HepG2 (cell line): ENCODE results near the gene CDK9. TPM values are rescaled to one million over a fixed set of nuclear protein-coding genes. Genes with fewer than 3 reads are reported as not detected.

Experiments used
- HOXA7 ChIP-seq: sonication (generic); formaldehyde crosslinking; IDR thresholded peaks from 2 replicates; pipeline ENCODE4 v1.8.1; 2022; ENCODE audit warnings: mild to moderate bottlenecking, missing genetic modification reagents, moderate library complexity
- KDM2A ChIP-seq: sonication (generic); formaldehyde crosslinking; IDR thresholded peaks from 2 replicates; pipeline ENCODE4 v1.4.0; 2020; ENCODE audit warnings: low read depth, missing genetic modification reagents, borderline replicate concordance
- MIER3 ChIP-seq: IDR thresholded peaks from 2 replicates; pipeline ENCODE4 v1.6.1; 2016; ENCODE audit warnings: missing compliant biosample characterization, borderline replicate concordance
- POLR2A ChIP-seq, 2 experiments: IDR thresholded peaks; 2 replicates each; pipeline ENCODE4 v1.6.1; 2011; ENCODE audit warnings: low read depth in 2 of 2, low read length in 2 of 2, mild to moderate bottlenecking in 1 of 2, moderate library complexity in 1 of 2; ENCODE audit not compliant: insufficient read depth in 1 of 2
- POLR2AphosphoS2 ChIP-seq: IDR thresholded peaks from 2 replicates; pipeline ENCODE4 v1.6.1; 2011; ENCODE audit warnings: low read depth, low read length, improper control_type of control experiment
- POLR2AphosphoS5 ChIP-seq: IDR thresholded peaks from 2 replicates; pipeline ENCODE4 v1.6.1; 2012; ENCODE audit warnings: low read depth, low read length
- RARA ChIP-seq: IDR thresholded peaks from 2 replicates; pipeline ENCODE4 v1.6.1; 2016; ENCODE audit warnings: missing genetic modification reagents, missing compliant biosample characterization
- RELA ChIP-seq: sonication (generic); formaldehyde crosslinking; IDR thresholded peaks from 2 replicates; pipeline ENCODE4 v1.4.0; 2020; ENCODE audit warnings: missing genetic modification reagents
- RFXANK ChIP-seq: IDR thresholded peaks from 2 replicates; pipeline ENCODE4 v1.6.1; 2016
- SIX4 ChIP-seq: sonication (generic); formaldehyde crosslinking; IDR thresholded peaks from 2 replicates; pipeline ENCODE4 v1.4.0; 2020; ENCODE audit warnings: missing genetic modification reagents
- SKI ChIP-seq: fragments of 450-650 bp; IDR thresholded peaks from one replicate; pipeline ENCODE4 v1.6.1; 2018; ENCODE audit warnings: mild to moderate bottlenecking; ENCODE audit not compliant: partially characterized antibody
- SUZ12 ChIP-seq: fragments of 150-350 bp; IDR thresholded peaks from 2 replicates; pipeline ENCODE4 v1.6.1; 2014; ENCODE audit warnings: low read depth, low read length
- ZFY ChIP-seq: sonication (generic); formaldehyde crosslinking; IDR thresholded peaks from 2 replicates; pipeline ENCODE4 v1.4.0; 2020; ENCODE audit warnings: missing genetic modification reagents
- ZKSCAN1 ChIP-seq: fragments of 150-350 bp; IDR thresholded peaks from 2 replicates; pipeline ENCODE4 v1.6.1; 2014; ENCODE audit warnings: low read length
- ZNF205 ChIP-seq: IDR thresholded peaks from 2 replicates; pipeline ENCODE4 v1.6.1; 2018; ENCODE audit warnings: missing biosample characterization, missing genetic modification reagents
- ZNF230 ChIP-seq: sonication (generic); formaldehyde crosslinking; IDR thresholded peaks from 2 replicates; pipeline ENCODE4 v1.4.0; 2020; ENCODE audit warnings: mild to moderate bottlenecking, missing genetic modification reagents
- ZNF234 ChIP-seq: sonication (generic); formaldehyde crosslinking; conservative IDR thresholded peaks from 2 replicates; pipeline ENCODE4 v1.5.1; 2020; ENCODE audit warnings: mild to moderate bottlenecking, missing genetic modification reagents
- ZNF446 ChIP-seq: sonication (generic); formaldehyde crosslinking; IDR thresholded peaks from 2 replicates; pipeline ENCODE4 v1.5.0; 2020; ENCODE audit warnings: mild to moderate bottlenecking, missing genetic modification reagents
- ZSCAN12 ChIP-seq: sonication (generic); formaldehyde crosslinking; IDR thresholded peaks from 2 replicates; pipeline ENCODE4 v1.9.0; 2021; ENCODE audit warnings: mild to moderate bottlenecking, missing genetic modification reagents
- polyA plus RNA-seq, 8 experiments: library from polyadenylated mRNA; depleted of rRNA in 3 of 8; stranded (reverse) in 7 of 8; unstranded in 1 of 8; fragments of >200 nt; fragmentation: Illumina TruSeq in 4 of 8; extraction: Trizol in 4 of 8; gene quantifications; 2 replicates each; pipeline versions ENCODE4 v1.2.1 to v1.2.3, GENCODE V29; 2011 to 2016; ENCODE audit warnings: low read depth in 4 of 8, missing spikeins in 1 of 8, mixed read lengths in 1 of 8; ENCODE audit not compliant: insufficient read depth in 1 of 8
- total RNA-seq, 5 experiments: library from RNA; depleted of rRNA; stranded (reverse); fragments of >200 nt; fragmentation: Illumina TruSeq; extraction: Trizol; gene quantifications; 2 replicates each; pipeline ENCODE4 v1.2.3, GENCODE V29; 2016; ENCODE audit warnings: low read depth in 1 of 5
- TF ChIP-seq, protein P1 (sequence below), 2 experiments: fragments of 450-650 bp in 1 of 2; sonication (generic) in 1 of 2; formaldehyde crosslinking; IDR thresholded peaks; 2 replicates each; pipeline versions ENCODE4 v1.5.0 to v1.8.0; 2020 to 2022; ENCODE audit warnings: mild to moderate bottlenecking in 1 of 2, missing genetic modification reagents in 1 of 2
- TF ChIP-seq, protein P2 (sequence below): sonication (generic); formaldehyde crosslinking; IDR thresholded peaks from 2 replicates; pipeline ENCODE4 v1.4.0; 2020; ENCODE audit warnings: mild to moderate bottlenecking, missing genetic modification reagents
- TF ChIP-seq, protein P3 (sequence below): IDR thresholded peaks from 2 replicates; pipeline ENCODE4 v1.6.1; 2016; ENCODE audit warnings: missing compliant biosample characterization, missing genetic modification reagents, borderline replicate concordance
- TF ChIP-seq, protein P4 (sequence below): sonication (generic); formaldehyde crosslinking; conservative IDR thresholded peaks from 2 replicates; pipeline ENCODE4 v1.4.0; 2020; ENCODE audit warnings: mild to moderate bottlenecking, missing genetic modification reagents, moderate library complexity
- TF ChIP-seq, protein P5 (sequence below): IDR thresholded peaks from 2 replicates; pipeline ENCODE4 v1.6.1; 2016
- TF ChIP-seq, protein P6 (sequence below): sonication (generic); formaldehyde crosslinking; IDR thresholded peaks from 2 replicates; pipeline ENCODE4 v1.8.0; 2022; ENCODE audit warnings: missing genetic modification reagents, mild to moderate bottlenecking, borderline replicate concordance

CDK9 gene
- total and polyA plus RNA-seq, 2 of the 13 experiments (the other 11 are each of a cell fraction or from before 2014, with no cell fraction given) = 16.8 to 21.5 TPM

DNA sequence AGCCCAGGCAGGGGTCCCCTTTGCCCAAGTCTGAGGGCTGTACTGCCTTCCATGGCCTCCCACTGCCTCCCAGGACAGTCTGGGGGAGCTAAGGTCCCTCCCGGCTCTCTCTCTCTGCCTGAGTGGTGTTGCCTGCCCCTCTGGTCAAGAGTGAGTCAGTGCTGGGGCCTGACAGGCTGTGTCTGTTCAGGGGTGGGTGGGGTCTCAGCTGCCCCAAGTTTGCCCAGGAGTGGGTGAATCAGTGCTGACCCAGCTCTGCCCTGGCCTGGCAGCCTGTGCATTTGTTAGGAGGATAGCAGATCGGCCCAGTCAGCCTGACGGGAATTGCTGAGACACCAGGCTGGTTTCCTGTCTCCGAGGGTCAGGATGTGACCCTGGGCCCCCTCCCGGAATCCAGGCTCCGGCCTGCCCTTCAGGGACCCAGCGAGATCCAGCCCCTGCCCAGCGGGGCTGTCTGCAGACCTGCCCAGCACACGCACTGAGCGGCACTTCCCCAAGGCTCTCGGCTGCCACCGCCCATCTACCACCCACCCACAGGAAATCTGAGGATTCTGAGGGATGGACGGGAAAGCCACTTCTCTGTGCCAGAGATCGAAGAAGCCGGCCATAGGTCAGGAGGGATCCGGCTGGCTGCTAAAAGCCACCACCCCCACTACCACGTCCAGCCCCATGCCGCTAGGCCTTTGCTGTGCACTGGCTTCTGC, 52.7 kb downstream of the CDK9 start (continued):
- TF ChIP-seq, protein P1, sequence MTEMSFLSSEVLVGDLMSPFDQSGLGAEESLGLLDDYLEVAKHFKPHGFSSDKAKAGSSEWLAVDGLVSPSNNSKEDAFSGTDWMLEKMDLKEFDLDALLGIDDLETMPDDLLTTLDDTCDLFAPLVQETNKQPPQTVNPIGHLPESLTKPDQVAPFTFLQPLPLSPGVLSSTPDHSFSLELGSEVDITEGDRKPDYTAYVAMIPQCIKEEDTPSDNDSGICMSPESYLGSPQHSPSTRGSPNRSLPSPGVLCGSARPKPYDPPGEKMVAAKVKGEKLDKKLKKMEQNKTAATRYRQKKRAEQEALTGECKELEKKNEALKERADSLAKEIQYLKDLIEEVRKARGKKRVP (CRISPR knock-in tag; IDR thresholded peaks at IDR 0.05) = no peak
- TF ChIP-seq ZNF230 (no peak), ZSCAN12 (CRISPR knock-in tag) (no peak), SIX4 (CRISPR knock-in tag) (no peak), ZNF234 (CRISPR knock-in tag) (no peak), MIER3 (no peak), HOXA7 (CRISPR knock-in tag) (no peak), POLR2AphosphoS2 (no peak), KDM2A (peak; percentile 36; the same call in 1 of the 2 replicates), ZNF446 (CRISPR knock-in tag) (no peak), SKI (no peak), POLR2AphosphoS5 (no peak), RFXANK (CRISPR knock-in tag) (no peak), RELA (CRISPR knock-in tag) (no peak), POLR2A (IDR thresholded peaks at IDR 0.05; ENCODE audit: insufficient read depth in 1 of 2, low read depth in 2 of 2, low read length in 2 of 2) (no peak), RARA (CRISPR knock-in tag) (peak; percentile 52; the same call in 1 of the 2 replicates), ZNF205 (CRISPR knock-in tag) (no peak), SUZ12 (no peak), ZFY (peak; percentile 66), ZKSCAN1 (no peak)
- TF ChIP-seq, protein P2, sequence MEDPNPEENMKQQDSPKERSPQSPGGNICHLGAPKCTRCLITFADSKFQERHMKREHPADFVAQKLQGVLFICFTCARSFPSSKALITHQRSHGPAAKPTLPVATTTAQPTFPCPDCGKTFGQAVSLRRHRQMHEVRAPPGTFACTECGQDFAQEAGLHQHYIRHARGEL = no peak
- TF ChIP-seq, protein P3, sequence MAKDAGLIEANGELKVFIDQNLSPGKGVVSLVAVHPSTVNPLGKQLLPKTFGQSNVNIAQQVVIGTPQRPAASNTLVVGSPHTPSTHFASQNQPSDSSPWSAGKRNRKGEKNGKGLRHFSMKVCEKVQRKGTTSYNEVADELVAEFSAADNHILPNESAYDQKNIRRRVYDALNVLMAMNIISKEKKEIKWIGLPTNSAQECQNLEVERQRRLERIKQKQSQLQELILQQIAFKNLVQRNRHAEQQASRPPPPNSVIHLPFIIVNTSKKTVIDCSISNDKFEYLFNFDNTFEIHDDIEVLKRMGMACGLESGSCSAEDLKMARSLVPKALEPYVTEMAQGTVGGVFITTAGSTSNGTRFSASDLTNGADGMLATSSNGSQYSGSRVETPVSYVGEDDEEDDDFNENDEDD = no peak
- TF ChIP-seq, protein P4, sequence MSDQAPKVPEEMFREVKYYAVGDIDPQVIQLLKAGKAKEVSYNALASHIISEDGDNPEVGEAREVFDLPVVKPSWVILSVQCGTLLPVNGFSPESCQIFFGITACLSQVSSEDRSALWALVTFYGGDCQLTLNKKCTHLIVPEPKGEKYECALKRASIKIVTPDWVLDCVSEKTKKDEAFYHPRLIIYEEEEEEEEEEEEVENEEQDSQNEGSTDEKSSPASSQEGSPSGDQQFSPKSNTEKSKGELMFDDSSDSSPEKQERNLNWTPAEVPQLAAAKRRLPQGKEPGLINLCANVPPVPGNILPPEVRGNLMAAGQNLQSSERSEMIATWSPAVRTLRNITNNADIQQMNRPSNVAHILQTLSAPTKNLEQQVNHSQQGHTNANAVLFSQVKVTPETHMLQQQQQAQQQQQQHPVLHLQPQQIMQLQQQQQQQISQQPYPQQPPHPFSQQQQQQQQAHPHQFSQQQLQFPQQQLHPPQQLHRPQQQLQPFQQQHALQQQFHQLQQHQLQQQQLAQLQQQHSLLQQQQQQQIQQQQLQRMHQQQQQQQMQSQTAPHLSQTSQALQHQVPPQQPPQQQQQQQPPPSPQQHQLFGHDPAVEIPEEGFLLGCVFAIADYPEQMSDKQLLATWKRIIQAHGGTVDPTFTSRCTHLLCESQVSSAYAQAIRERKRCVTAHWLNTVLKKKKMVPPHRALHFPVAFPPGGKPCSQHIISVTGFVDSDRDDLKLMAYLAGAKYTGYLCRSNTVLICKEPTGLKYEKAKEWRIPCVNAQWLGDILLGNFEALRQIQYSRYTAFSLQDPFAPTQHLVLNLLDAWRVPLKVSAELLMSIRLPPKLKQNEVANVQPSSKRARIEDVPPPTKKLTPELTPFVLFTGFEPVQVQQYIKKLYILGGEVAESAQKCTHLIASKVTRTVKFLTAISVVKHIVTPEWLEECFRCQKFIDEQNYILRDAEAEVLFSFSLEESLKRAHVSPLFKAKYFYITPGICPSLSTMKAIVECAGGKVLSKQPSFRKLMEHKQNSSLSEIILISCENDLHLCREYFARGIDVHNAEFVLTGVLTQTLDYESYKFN (CRISPR knock-in tag) = peak; percentile 55
- TF ChIP-seq, protein P5, sequence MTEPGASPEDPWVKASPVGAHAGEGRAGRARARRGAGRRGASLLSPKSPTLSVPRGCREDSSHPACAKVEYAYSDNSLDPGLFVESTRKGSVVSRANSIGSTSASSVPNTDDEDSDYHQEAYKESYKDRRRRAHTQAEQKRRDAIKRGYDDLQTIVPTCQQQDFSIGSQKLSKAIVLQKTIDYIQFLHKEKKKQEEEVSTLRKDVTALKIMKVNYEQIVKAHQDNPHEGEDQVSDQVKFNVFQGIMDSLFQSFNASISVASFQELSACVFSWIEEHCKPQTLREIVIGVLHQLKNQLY = no peak
- TF ChIP-seq, protein P6, sequence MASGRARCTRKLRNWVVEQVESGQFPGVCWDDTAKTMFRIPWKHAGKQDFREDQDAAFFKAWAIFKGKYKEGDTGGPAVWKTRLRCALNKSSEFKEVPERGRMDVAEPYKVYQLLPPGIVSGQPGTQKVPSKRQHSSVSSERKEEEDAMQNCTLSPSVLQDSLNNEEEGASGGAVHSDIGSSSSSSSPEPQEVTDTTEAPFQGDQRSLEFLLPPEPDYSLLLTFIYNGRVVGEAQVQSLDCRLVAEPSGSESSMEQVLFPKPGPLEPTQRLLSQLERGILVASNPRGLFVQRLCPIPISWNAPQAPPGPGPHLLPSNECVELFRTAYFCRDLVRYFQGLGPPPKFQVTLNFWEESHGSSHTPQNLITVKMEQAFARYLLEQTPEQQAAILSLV (CRISPR knock-in tag) = no peak
